ENCODE data around the gene CCDC185. TPM values are rescaled to one million over a fixed set of nuclear protein-coding genes. Genes with fewer than 3 reads are reported as not detected.

Gene CCDC185
- total and polyA plus RNA-seq, 2 experiments from 2014 or later: not detected

DNA sequence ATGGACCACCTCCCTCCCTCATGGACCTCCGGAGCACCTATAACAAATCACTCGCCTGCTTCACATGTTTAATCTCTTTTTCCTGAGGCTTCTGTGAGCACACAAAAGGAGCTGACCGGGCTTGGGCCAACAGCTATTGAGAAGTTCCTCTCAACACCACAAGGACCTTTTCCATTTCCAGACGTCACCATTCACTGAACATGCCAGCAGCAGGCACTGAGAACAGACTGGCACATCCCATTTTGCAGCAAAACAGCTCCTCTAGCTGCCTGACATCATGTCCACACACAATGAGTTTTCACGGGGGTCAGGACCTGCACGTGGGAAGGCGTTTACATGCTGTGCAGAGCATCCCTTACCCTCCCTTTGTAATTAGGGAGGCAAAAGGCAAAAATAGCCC lies 40.3 kb upstream of the CCDC185 start:
- 53% methylated on average over 7 of the region's 7 CpGs for WGBS, 2 experiments (ENCODE audit: low coverage in 1 of 2, low lambda C conversion rate in 2 of 2, missing lambda C conversion rate in 2 of 2)
- no peaks in the 10 kb centered on the region for H3K9me3 ChIP-seq (ENCODE audit: low read depth)
- DNase-seq: no peak
- H3F3A ChIP-seq (ENCODE audit: insufficient read depth): no peaks in the 10 kb centered on the region
- no peak overlapping the region for H3K9ac ChIP-seq
- no peak overlapping the region for H3K4me3 ChIP-seq
- H3K4me2 ChIP-seq (ENCODE audit: unreplicated experiment): no peak overlapping the region
- TF ChIP-seq EZH2 (IDR thresholded peaks at IDR 0.05; ENCODE audit: insufficient read depth, poor library complexity, severe bottlenecking): no peak
- H2AFZ ChIP-seq: no peak overlapping the region
- no peaks in the 10 kb centered on the region for H3K9me2 ChIP-seq (ENCODE audit: insufficient read depth)
- in situ Hi-C loops (cut with MboI): no loop called here
- H3K27me3 ChIP-seq (replicated peaks; ENCODE audit: insufficient read depth): peaks cover 53% of the 10 kb centered on the region
- H3K36me3 ChIP-seq (ENCODE audit: low read depth): no peaks in the 10 kb centered on the region
- no peaks in the 10 kb centered on the region for H3K4me1 ChIP-seq (ENCODE audit: insufficient read depth)
- no peaks in the 10 kb centered on the region for H3K79me2 ChIP-seq (ENCODE audit: insufficient read depth)
- no peaks in the 10 kb centered on the region for H4K20me1 ChIP-seq (ENCODE audit: insufficient read depth)
- H3K27ac ChIP-seq: no peak overlapping the region

DNA sequence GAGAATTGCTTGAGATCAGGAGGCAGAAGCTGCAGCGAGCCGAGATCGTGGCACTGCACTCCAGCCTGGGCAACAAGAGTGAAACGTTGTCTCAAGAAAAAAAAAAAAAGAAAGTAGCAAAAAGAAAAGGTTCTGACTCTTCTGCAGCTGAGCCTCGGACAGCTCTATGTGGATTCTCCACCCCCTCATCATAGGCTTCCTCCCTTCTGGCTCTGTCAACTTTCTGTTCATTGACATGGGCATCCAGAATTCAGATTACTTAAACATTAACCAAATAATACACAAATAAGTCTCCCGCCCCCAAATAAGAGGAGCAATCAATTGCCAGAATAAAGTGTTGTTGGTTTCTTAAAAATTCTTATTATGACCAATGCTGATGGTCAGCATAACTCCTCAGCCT lies 39.3 kb upstream of the CCDC185 start:
- TF ChIP-seq EZH2phosphoT487 (IDR thresholded peaks at IDR 0.05; ENCODE audit: insufficient read depth, low read depth): no peak
- TF ChIP-seq EZH2 (IDR thresholded peaks at IDR 0.05; ENCODE audit: insufficient read depth, poor library complexity, severe bottlenecking): no peak
- 69 to 77% methylated on average over 6 of the region's 6 CpGs for WGBS, 2 experiments (ENCODE audit: low coverage in 1 of 2, low lambda C conversion rate in 2 of 2, missing lambda C conversion rate in 2 of 2)
- peaks cover 63% of the 10 kb centered on the region for H3K27me3 ChIP-seq (replicated peaks; ENCODE audit: insufficient read depth)
- in situ Hi-C loops (cut with MboI): no loop called here
- no peaks in the 10 kb centered on the region for H3K9me3 ChIP-seq (ENCODE audit: low read depth)
- no peaks in the 10 kb centered on the region for H3K79me2 ChIP-seq (ENCODE audit: insufficient read depth)
- H3K4me1 ChIP-seq (ENCODE audit: insufficient read depth): no peaks in the 10 kb centered on the region
- no peak overlapping the region for H2AFZ ChIP-seq
- no peaks in the 10 kb centered on the region for H3K9me2 ChIP-seq (ENCODE audit: insufficient read depth)
- H3K4me3 ChIP-seq: no peak overlapping the region
- H3K36me3 ChIP-seq (ENCODE audit: low read depth): no peaks in the 10 kb centered on the region
- H3K27ac ChIP-seq: no peak overlapping the region
- H3K9ac ChIP-seq: no peak overlapping the region
- H3K4me2 ChIP-seq (ENCODE audit: unreplicated experiment): no peak overlapping the region
- no peaks in the 10 kb centered on the region for H3F3A ChIP-seq (ENCODE audit: insufficient read depth)
- no peak for DNase-seq
- H4K20me1 ChIP-seq (ENCODE audit: insufficient read depth): no peaks in the 10 kb centered on the region

DNA sequence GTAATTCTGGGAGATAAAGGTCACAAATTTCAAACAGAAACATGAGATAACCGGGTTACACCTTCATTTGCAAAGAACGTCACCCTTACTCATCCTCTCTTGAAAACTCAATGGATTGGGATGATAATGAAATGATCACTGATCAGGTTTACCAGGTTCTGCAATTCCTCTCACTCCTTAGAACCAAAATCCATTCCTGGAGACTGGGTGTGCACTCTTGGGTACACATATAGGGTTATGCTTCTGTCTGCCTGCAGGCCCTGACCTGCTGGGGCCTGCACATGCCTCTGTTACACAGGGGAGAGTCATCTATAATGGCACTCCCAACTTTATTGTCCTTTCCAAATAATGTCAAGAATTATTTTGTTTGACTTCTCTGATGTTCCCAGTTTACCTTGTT lies 37.5 kb upstream of the CCDC185 start:
- Histone ChIP-seq H3K9me2 (ENCODE audit: insufficient read depth) (no peaks in the 10 kb centered on the region), H3K4me3 (no peak overlapping the region), H3K79me2 (ENCODE audit: insufficient read depth) (no peaks in the 10 kb centered on the region), H3K36me3 (ENCODE audit: low read depth) (no peaks in the 10 kb centered on the region), H3K9me3 (ENCODE audit: low read depth) (no peaks in the 10 kb centered on the region), H3F3A (ENCODE audit: insufficient read depth) (no peaks in the 10 kb centered on the region), H3K4me2 (ENCODE audit: unreplicated experiment) (no peak overlapping the region), H4K20me1 (ENCODE audit: insufficient read depth) (no peaks in the 10 kb centered on the region), H3K27ac (no peak overlapping the region), H3K4me1 (ENCODE audit: insufficient read depth) (no peaks in the 10 kb centered on the region), H3K9ac (no peak overlapping the region), H3K27me3 (replicated peaks; ENCODE audit: insufficient read depth) (peaks cover 77% of the 10 kb centered on the region), H2AFZ (no peak overlapping the region)
- 63 to 73% methylated on average over 2 of the region's 2 CpGs for WGBS, 2 experiments (ENCODE audit: low coverage in 1 of 2, low lambda C conversion rate in 2 of 2, missing lambda C conversion rate in 2 of 2)
- in situ Hi-C loops (cut with MboI): no loop called here
- no peak for DNase-seq
- TF ChIP-seq EZH2phosphoT487 (IDR thresholded peaks at IDR 0.05; ENCODE audit: insufficient read depth, low read depth) (no peak), EZH2 (IDR thresholded peaks at IDR 0.05; ENCODE audit: insufficient read depth, poor library complexity, severe bottlenecking) (no peak)

DNA sequence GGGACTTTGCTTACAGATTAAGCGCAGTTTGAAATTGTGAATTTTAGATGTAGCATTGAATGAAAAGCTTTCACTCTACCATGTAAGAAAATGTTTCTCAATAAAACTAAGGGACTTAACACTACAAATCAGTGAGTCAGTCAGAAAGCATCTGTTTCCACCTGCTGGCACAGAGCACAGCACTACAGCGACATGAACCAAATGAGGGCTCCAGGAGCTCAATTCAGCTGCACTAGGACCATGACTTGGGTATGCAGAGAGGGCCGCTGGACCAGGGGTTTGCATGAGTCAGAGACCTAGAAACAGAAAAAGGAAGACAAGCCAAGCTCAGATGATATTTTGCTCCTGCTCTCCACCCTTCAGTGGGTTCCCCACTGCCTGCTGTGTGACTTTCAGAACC lies 34.4 kb upstream of the CCDC185 start:
- H3K4me1 ChIP-seq (ENCODE audit: insufficient read depth): no peaks in the 10 kb centered on the region; the same call in 1 of the 2 replicates
- peaks cover 74% of the 10 kb centered on the region for H3K27me3 ChIP-seq (replicated peaks; ENCODE audit: insufficient read depth)
- WGBS, 2 experiments (ENCODE audit: low coverage in 1 of 2, low lambda C conversion rate in 2 of 2, missing lambda C conversion rate in 2 of 2): 77 to 80% methylated on average over 3 of the region's 3 CpGs
- H3K9ac ChIP-seq: no peak overlapping the region
- H3K79me2 ChIP-seq (ENCODE audit: insufficient read depth): no peaks in the 10 kb centered on the region
- H3K9me3 ChIP-seq (ENCODE audit: low read depth): no peaks in the 10 kb centered on the region
- no peaks in the 10 kb centered on the region for H3K36me3 ChIP-seq (ENCODE audit: low read depth)
- no peaks in the 10 kb centered on the region for H3K9me2 ChIP-seq (ENCODE audit: insufficient read depth)
- no peaks in the 10 kb centered on the region for H3F3A ChIP-seq (ENCODE audit: insufficient read depth)
- no peak overlapping the region for H3K4me2 ChIP-seq (ENCODE audit: unreplicated experiment)
- no peak for TF ChIP-seq EZH2 (IDR thresholded peaks at IDR 0.05; ENCODE audit: insufficient read depth, poor library complexity, severe bottlenecking)
- no peak for TF ChIP-seq EZH2phosphoT487 (IDR thresholded peaks at IDR 0.05; ENCODE audit: insufficient read depth, low read depth)
- no peak overlapping the region for H2AFZ ChIP-seq
- H3K27ac ChIP-seq: no peak overlapping the region
- H3K4me3 ChIP-seq: no peak overlapping the region
- H4K20me1 ChIP-seq (ENCODE audit: insufficient read depth): no peaks in the 10 kb centered on the region
- no peak for DNase-seq
- in situ Hi-C loops (cut with MboI): no loop called here
